OCI-LY3 (cell line): ENCODE data around the gene ECI2.

Experiments
- CTCF ChIP-seq: fragments of 200-600, 300-600 bp; sonication (generic); IDR thresholded peaks from 2 replicates; pipeline ENCODE4 v1.5.1; 2014; ENCODE audit warnings: antibody characterized with exemption, low read length, low read depth
- EZH2phosphoT487 ChIP-seq: fragments of 200-600 bp; shearing (Covaris generic); IDR thresholded peaks from 2 replicates; pipeline ENCODE4 v1.6.1; 2018; ENCODE audit warnings: antibody characterized with exemption, mixed run types, low read depth

- TF ChIP-seq CTCF (no peak), EZH2phosphoT487 (no peak)
Observed at GRCh38 chr6:4093288-4093687, 42.1 kb downstream of the ECI2 start.
